AG09319 (cell line): Measurements from ENCODE around the gene GRK1.

Experiments used
- DNase-seq: peaks from one replicate; pipeline ENCODE4 v3.0.0-alpha.2; 2010; ENCODE audit warnings: low read depth; ENCODE audit errors: extremely low read depth
- CTCF ChIP-seq: IDR thresholded peaks from 2 replicates; pipeline ENCODE4 v1.5.1; 2011; ENCODE audit warnings: low read depth, mild to moderate bottlenecking, inconsistent platforms, low read length, moderate library complexity

The GRK1 gene

GRCh38 chr13:113768018-113768905, 101.2 kb downstream of the GRK1 start:
- DNase-seq, result no peak
- TF ChIP-seq CTCF, result no peak

- TF ChIP-seq CTCF, result no peak
- DNase-seq, result no peak
Observed at GRCh38 chr13:113769106-113769505, 102.1 kb downstream of the GRK1 start.

- TF ChIP-seq CTCF, result no peak
- no peak for DNase-seq
Observed at GRCh38 chr13:113769881-113770280, 102.9 kb downstream of the GRK1 start.

GRCh38 chr13:113770441-113770840, 103.4 kb downstream of the GRK1 start:
- TF ChIP-seq CTCF, result no peak
- DNase-seq, result no peak

GRCh38 chr13:113770937-113771336, 103.9 kb downstream of the GRK1 start:
- no peak for TF ChIP-seq CTCF
- no peak for DNase-seq

- no peak for DNase-seq
- TF ChIP-seq CTCF, result no peak
Observed at GRCh38 chr13:113771709-113772331, 104.8 kb downstream of the GRK1 start.
